Gastroesophageal sphincter (tissue), 4 donors: ENCODE measurements around the gene MRPL57. TPM values are rescaled to one million over a fixed set of nuclear protein-coding genes. Genes with fewer than 3 reads are reported as not detected.
A peak's percentile ranks its signal among the peaks of the same experiment; 100 is the strongest.

ENCODE experiments used
- ATAC-seq: fragments of 150-250 bp; one replicate; pipeline ENCODE4 v1.9.1; 2016; ENCODE audit warnings: mild to moderate bottlenecking, moderate library complexity
- H3K27ac ChIP-seq, 4 donors: fragments of 200-600 bp; sonication (generic) in 3 of 4; 1 replicate in 3 of 4; 2 replicates in 1 of 4; pipeline ENCODE4 v1.5.1; 2016 to 2019
- H3K27me3 ChIP-seq: fragments of 200-600 bp; sonication (generic); one replicate; pipeline ENCODE4 v1.5.1; 2019
- H3K36me3 ChIP-seq, 2 donors: fragments of 200-600 bp; sonication (generic); one replicate each; pipeline ENCODE4 v1.5.1; 2019; ENCODE audit warnings: control low read depth in 1 of 2
- H3K4me1 ChIP-seq, 3 donors: fragments of 200-600 bp; sonication (generic); 1 replicate in 2 of 3; 2 replicates in 1 of 3; pipeline ENCODE4 v1.5.1; 2016 to 2019; ENCODE audit warnings: control low read depth in 2 of 3
- H3K4me3 ChIP-seq, 2 donors: fragments of 200-600 bp; sonication (generic); one replicate each; pipeline ENCODE4 v1.5.1; 2019; ENCODE audit warnings: mild to moderate bottlenecking in 1 of 2, moderate library complexity in 1 of 2
- H3K9me3 ChIP-seq, 3 donors: fragments of 200-600 bp; sonication (generic); one replicate each; pipeline ENCODE4 v1.5.1; 2017 to 2019; ENCODE audit warnings: control low read depth in 2 of 3
- EP300 ChIP-seq: sonication (generic); formaldehyde crosslinking; IDR thresholded peaks from one replicate; pipeline ENCODE4 v1.6.1; 2017; ENCODE audit warnings: antibody characterized with exemption, mild to moderate bottlenecking
- POLR2A ChIP-seq, 2 donors: fragments of 450-650 bp; IDR thresholded peaks; one replicate each; pipeline ENCODE4 v1.6.1; 2017; ENCODE audit warnings: antibody characterized with exemption in 2 of 2, mild to moderate bottlenecking in 2 of 2, moderate library complexity in 1 of 2
- POLR2AphosphoS5 ChIP-seq: sonication (generic); formaldehyde crosslinking; IDR thresholded peaks from one replicate; pipeline ENCODE4 v1.6.1; 2017; ENCODE audit warnings: antibody characterized with exemption
- WGBS, 2 donors: methylation state at CpG; one replicate each; pipeline ENCODE4 v1.1.5; 2018; ENCODE audit warnings: low coverage in 1 of 2; 5-methylcytosine and 5-hydroxymethylcytosine counted together
- total RNA-seq, 4 donors: library from RNA; depleted of rRNA; stranded (reverse); fragments of >200 nt; gene quantifications; one replicate each; pipeline ENCODE4 v1.1.0, GENCODE V29; 2016
- TF ChIP-seq, protein P1 (sequence below), 4 experiments: fragments of 200-600 bp in 2 of 4; fragments of 450-650 bp in 2 of 4; sonication (generic) in 1 of 4; IDR thresholded peaks; one replicate each; pipeline ENCODE4 v1.5.1; 2017 to 2019; ENCODE audit warnings: antibody characterized with exemption in 4 of 4, mild to moderate bottlenecking in 2 of 4, moderate library complexity in 2 of 4

The MRPL57 gene
- total RNA-seq, 4 donors from 2014 or later, result 19.8 to 50.3 (median 28.6) TPM

- 80 to 88% methylated on average over 1 to 5 of the region's 5 CpGs for WGBS, 2 donors
- Histone ChIP-seq H3K4me3 (no peak overlapping the region), H3K27me3 (peaks cover 4% of the 10 kb centered on the region), H3K4me1 (peaks cover 15 to 25% (median 17%) of the 10 kb centered on the region in 3 donors), H3K27ac (no peak overlapping the region), H3K36me3 (peaks cover 0 to 7% of the 10 kb centered on the region in 2 donors), H3K9me3 (no peaks in the 10 kb centered on the region)
- TF ChIP-seq EP300 (no peak), POLR2AphosphoS5 (no peak), POLR2A (IDR thresholded peaks at IDR 0.05) (no peak)
- TF ChIP-seq, protein P1, sequence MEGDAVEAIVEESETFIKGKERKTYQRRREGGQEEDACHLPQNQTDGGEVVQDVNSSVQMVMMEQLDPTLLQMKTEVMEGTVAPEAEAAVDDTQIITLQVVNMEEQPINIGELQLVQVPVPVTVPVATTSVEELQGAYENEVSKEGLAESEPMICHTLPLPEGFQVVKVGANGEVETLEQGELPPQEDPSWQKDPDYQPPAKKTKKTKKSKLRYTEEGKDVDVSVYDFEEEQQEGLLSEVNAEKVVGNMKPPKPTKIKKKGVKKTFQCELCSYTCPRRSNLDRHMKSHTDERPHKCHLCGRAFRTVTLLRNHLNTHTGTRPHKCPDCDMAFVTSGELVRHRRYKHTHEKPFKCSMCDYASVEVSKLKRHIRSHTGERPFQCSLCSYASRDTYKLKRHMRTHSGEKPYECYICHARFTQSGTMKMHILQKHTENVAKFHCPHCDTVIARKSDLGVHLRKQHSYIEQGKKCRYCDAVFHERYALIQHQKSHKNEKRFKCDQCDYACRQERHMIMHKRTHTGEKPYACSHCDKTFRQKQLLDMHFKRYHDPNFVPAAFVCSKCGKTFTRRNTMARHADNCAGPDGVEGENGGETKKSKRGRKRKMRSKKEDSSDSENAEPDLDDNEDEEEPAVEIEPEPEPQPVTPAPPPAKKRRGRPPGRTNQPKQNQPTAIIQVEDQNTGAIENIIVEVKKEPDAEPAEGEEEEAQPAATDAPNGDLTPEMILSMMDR (IDR thresholded peaks at IDR 0.05), result no peak
- ATAC-seq, result no peak
Measured at GRCh38 chr13:21137696-21138095, 38.8 kb upstream of the MRPL57 start.

- WGBS, 2 donors, result 80 to 100% methylated on average over 1 of the region's 1 CpG
- ATAC-seq, result no peak
- H3K27me3 ChIP-seq, result peaks cover 4% of the 10 kb centered on the region
- no peak overlapping the region for H3K27ac ChIP-seq
- H3K9me3 ChIP-seq, result no peaks in the 10 kb centered on the region
- TF ChIP-seq POLR2A (IDR thresholded peaks at IDR 0.05) (no peak), EP300 (no peak), POLR2AphosphoS5 (no peak)
- TF ChIP-seq, protein P1 (IDR thresholded peaks at IDR 0.05), result no peak
- H3K4me3 ChIP-seq, result no peak overlapping the region
- H3K4me1 ChIP-seq, result peaks cover 18 to 33% (median 19%) of the 10 kb centered on the region in 3 donors
- H3K36me3 ChIP-seq, result peaks cover 0 to 13% of the 10 kb centered on the region in 2 donors
Measured at GRCh38 chr13:21138561-21138960, 37.9 kb upstream of the MRPL57 start.

DNA sequence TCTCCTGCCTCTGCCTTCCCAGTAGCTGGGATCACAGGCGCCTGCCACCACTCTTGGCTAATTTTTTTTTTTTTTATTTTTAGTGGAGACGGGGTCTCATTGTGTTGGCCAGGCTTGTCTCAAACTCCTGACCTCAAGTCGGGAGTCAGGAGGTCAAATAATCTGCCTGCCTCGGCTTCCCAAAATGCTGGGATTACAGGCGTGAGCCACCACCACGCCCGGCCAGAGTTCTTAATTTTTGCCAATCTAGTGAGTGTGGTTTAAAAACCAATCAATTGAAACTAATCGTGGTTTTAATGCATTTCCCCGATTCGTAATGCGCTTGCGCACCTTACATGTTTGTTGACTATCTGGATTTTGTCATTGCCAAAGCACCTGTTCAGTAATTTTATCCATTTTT, 37.1 kb upstream of the MRPL57 start:
- Histone ChIP-seq H3K27ac (peak overlapping the region in 3 of 4 donors; percentile 85 to 96 (median 90)), H3K36me3 (peaks cover 0 to 13% of the 10 kb centered on the region in 2 donors), H3K4me1 (peaks cover 19 to 40% (median 21%) of the 10 kb centered on the region in 3 donors), H3K4me3 (peak overlapping the region; percentile 87 to 89), H3K27me3 (peaks cover 4% of the 10 kb centered on the region), H3K9me3 (no peaks in the 10 kb centered on the region)
- no peak for TF ChIP-seq POLR2A (IDR thresholded peaks at IDR 0.05)
- TF ChIP-seq, protein P1 (IDR thresholded peaks at IDR 0.05), result no peak
- no peak for TF ChIP-seq POLR2AphosphoS5
- TF ChIP-seq EP300, result no peak
- WGBS, 2 donors, result 86 to 96% methylated on average over 9 to 12 of the region's 12 CpGs
- ATAC-seq, result no peak

GRCh38 chr13:21142766-21143165, 33.7 kb upstream of the MRPL57 start:
- 80 to 86% methylated on average over 2 to 3 of the region's 3 CpGs for WGBS, 2 donors
- Histone ChIP-seq H3K36me3 (peaks cover 0 to 38% of the 10 kb centered on the region in 2 donors), H3K27ac (no peak overlapping the region), H3K4me1 (peaks cover 19 to 52% (median 21%) of the 10 kb centered on the region in 3 donors), H3K9me3 (no peaks in the 10 kb centered on the region), H3K4me3 (no peak overlapping the region), H3K27me3 (no peaks in the 10 kb centered on the region)
- ATAC-seq, result no peak
- TF ChIP-seq POLR2AphosphoS5, result no peak
- TF ChIP-seq, protein P1 (IDR thresholded peaks at IDR 0.05), result no peak
- no peak for TF ChIP-seq POLR2A (IDR thresholded peaks at IDR 0.05)
- TF ChIP-seq EP300, result no peak

DNA sequence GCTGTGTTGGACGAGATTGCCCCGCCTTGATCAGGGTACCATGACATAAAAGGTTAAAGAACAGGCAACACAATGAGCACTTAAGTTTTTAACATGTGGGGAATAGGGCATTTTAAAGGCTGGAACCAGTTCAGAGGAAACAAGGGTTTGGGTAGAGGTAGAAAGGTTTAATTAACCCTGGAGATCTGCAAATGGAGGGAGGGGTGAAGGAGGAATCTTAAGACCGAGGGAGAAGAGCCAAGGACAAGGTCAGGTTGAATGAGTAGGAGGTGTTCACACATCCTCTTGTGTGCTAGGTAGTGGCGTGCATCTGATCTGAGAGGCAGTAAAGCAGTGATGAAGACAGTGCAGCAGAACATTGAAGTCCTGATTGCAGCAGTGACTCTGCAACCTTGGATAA, 28.6 kb upstream of the MRPL57 start:
- Histone ChIP-seq H3K36me3 (peaks cover 0 to 41% of the 10 kb centered on the region in 2 donors), H3K4me1 (peaks cover 2 to 25% (median 3%) of the 10 kb centered on the region in 3 donors), H3K9me3 (no peaks in the 10 kb centered on the region), H3K27me3 (no peaks in the 10 kb centered on the region), H3K4me3 (no peak overlapping the region), H3K27ac (no peak overlapping the region)
- TF ChIP-seq POLR2AphosphoS5, result no peak
- 64 to 82% methylated on average over 3 to 4 of the region's 4 CpGs for WGBS, 2 donors
- no peak for ATAC-seq
